Right lobe of liver (tissue), 4 donors: Measurements from ENCODE around the gene PRRC2A.

Experiments used
- CTCF ChIP-seq, 4 donors: fragments of 200-600 bp in 3 of 4; fragments of 450-650 bp in 1 of 4; IDR thresholded peaks; one replicate each; pipeline versions ENCODE4 v1.5.1 to v1.8.0; 2016 to 2022; ENCODE audit warnings: antibody characterized with exemption in 4 of 4, mild to moderate bottlenecking in 2 of 4
- POLR2A ChIP-seq: fragments of 450-650 bp; IDR thresholded peaks from one replicate; pipeline ENCODE4 v1.6.1; 2017; ENCODE audit warnings: antibody characterized with exemption, mild to moderate bottlenecking
- donor health status: DM: no; HTN: no; CAD: no.
- donor health status: DM: no; HTN: no; CAD: no.
- donor health status: DM: no; HTN: yes; CAD: no.

- TF ChIP-seq CTCF (IDR thresholded peaks at IDR 0.05) (no peak), POLR2A (no peak)
These were observed 43.7 kb downstream of the PRRC2A start for GRCh38 chr6:31663961-31664789.
